ENCODE measurements around the gene SPATA17.
"Not testable (repeated sequence)": the region's sequence is repeated elsewhere in the genome, so short reads cannot be mapped to it uniquely, and the experiment has no call there.

Gene SPATA17

GRCh38 chr1:217681806-217682205 lies 50.7 kb downstream of the SPATA17 start:
- Histone ChIP-seq H3K9me2 (replicated peaks; ENCODE audit: insufficient read depth, low read length) (no peaks in the 10 kb centered on the region), H3K4me3 (ENCODE audit: insufficient read depth, low read length, poor library complexity, severe bottlenecking) (no peak overlapping the region), H3K9ac (ENCODE audit: low read length) (no peak overlapping the region), H3K27me3 (ENCODE audit: low read length) (no peaks in the 10 kb centered on the region), H3F3A (ENCODE audit: insufficient read depth) (no peaks in the 10 kb centered on the region), H4K20me1 (ENCODE audit: low read depth, low read length) (no peaks in the 10 kb centered on the region), H3K36me3 (ENCODE audit: low read length) (no peaks in the 10 kb centered on the region), H3K9me3 (ENCODE audit: insufficient read depth, low read length) (no peaks in the 10 kb centered on the region), H3K27ac (ENCODE audit: low read depth, low read length) (no peak overlapping the region), H2AFZ (ENCODE audit: low read depth, low read length, severe bottlenecking) (no peak overlapping the region), H3K4me2 (ENCODE audit: low read depth, low read length, poor library complexity, severe bottlenecking) (no peak overlapping the region), H3K79me2 (ENCODE audit: insufficient read depth, low read length) (no peaks in the 10 kb centered on the region)
- TF ChIP-seq, protein P1, sequence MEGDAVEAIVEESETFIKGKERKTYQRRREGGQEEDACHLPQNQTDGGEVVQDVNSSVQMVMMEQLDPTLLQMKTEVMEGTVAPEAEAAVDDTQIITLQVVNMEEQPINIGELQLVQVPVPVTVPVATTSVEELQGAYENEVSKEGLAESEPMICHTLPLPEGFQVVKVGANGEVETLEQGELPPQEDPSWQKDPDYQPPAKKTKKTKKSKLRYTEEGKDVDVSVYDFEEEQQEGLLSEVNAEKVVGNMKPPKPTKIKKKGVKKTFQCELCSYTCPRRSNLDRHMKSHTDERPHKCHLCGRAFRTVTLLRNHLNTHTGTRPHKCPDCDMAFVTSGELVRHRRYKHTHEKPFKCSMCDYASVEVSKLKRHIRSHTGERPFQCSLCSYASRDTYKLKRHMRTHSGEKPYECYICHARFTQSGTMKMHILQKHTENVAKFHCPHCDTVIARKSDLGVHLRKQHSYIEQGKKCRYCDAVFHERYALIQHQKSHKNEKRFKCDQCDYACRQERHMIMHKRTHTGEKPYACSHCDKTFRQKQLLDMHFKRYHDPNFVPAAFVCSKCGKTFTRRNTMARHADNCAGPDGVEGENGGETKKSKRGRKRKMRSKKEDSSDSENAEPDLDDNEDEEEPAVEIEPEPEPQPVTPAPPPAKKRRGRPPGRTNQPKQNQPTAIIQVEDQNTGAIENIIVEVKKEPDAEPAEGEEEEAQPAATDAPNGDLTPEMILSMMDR (IDR thresholded peaks at IDR 0.05; ENCODE audit: insufficient read depth, low read length, poor library complexity, severe bottlenecking) = no peak
- no peak for TF ChIP-seq EZH2phosphoT487 (conservative IDR thresholded peaks at IDR 0.05; ENCODE audit: low read length)

DNA sequence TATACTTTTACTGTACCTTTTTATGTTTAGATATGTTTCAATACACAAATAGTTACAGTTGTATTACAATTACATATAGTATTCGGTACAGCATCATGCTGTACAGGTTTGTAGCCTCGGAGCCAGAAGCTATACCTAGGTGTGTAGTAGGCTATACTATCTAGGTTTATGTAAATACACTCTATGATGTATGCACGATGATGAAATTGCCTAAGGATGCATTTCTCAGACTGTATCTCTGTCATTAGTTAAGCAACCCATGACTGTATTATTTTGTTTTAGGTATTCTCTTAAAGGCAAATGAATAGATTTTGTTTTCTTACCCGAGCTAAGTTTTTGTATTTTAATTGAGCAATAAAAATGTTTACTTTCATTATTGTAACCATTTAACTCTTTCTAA lies 56.4 kb downstream of the SPATA17 start:
- Histone ChIP-seq H3K36me3 (ENCODE audit: low read length) (no peaks in the 10 kb centered on the region), H3K9me2 (replicated peaks; ENCODE audit: insufficient read depth, low read length) (no peaks in the 10 kb centered on the region), H3K79me2 (ENCODE audit: insufficient read depth, low read length) (no peaks in the 10 kb centered on the region), H3K9ac (ENCODE audit: low read length) (no peak overlapping the region), H3K27ac (ENCODE audit: low read depth, low read length) (no peak overlapping the region), H2AFZ (ENCODE audit: low read depth, low read length, severe bottlenecking) (no peak overlapping the region), H4K20me1 (ENCODE audit: low read depth, low read length) (no peaks in the 10 kb centered on the region), H3K27me3 (ENCODE audit: low read length) (no peaks in the 10 kb centered on the region), H3K4me3 (ENCODE audit: insufficient read depth, low read length, poor library complexity, severe bottlenecking) (no peak overlapping the region), H3K9me3 (ENCODE audit: insufficient read depth, low read length) (no peaks in the 10 kb centered on the region), H3F3A (ENCODE audit: insufficient read depth) (no peaks in the 10 kb centered on the region), H3K4me2 (ENCODE audit: low read depth, low read length, poor library complexity, severe bottlenecking) (no peak overlapping the region)
- TF ChIP-seq EZH2phosphoT487 (conservative IDR thresholded peaks at IDR 0.05; ENCODE audit: low read length) = no peak
- TF ChIP-seq, protein P1 (IDR thresholded peaks at IDR 0.05; ENCODE audit: insufficient read depth, low read length, poor library complexity, severe bottlenecking) = no peak

DNA sequence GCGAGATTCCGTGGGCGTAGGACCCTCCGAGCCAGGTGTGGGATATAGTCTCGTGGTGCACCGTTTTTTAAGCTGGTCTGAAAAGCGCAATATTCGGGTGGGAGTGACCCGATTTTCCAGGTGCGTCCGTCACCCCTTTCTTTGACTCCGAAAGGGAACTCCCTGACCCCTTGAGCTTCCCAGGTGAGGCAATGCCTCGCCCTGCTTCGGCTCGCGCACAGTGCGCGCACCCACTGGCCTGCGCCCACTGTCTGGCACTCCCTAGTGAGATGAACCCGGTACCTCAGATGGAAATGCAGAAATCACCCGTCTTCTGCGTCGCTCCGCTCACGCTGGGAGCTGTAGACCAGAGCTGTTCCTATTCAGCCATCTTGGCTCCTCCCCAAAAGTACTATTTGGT lies 65.0 kb downstream of the SPATA17 start:
- not testable (repeated sequence) for H2AFZ ChIP-seq (ENCODE audit: low read depth, low read length, severe bottlenecking); H3K4me2 ChIP-seq (ENCODE audit: low read depth, low read length, poor library complexity, severe bottlenecking); H3K9me3 ChIP-seq (ENCODE audit: insufficient read depth, low read length)

DNA sequence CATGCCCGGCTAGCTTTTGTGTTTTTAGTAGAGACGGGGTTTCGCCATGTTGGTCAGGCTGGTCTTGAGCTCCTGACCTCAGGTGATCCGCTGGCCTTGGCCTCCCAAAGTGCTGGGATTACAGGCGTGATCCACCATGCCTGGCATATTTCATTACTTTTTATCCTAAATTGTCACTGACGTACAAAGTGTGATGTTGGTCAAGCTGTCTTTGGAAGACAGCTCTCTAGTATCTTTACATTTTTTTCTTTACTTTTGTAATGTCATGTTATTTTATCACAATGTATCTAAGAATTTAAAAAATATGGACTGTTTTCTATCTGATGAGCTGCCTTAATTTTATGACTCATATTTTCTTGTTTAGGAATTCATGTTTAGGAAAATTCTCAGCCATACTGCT lies 72.2 kb downstream of the SPATA17 start:
- Histone ChIP-seq H4K20me1 (ENCODE audit: low read depth, low read length) (no peaks in the 10 kb centered on the region), H3K4me3 (ENCODE audit: insufficient read depth, low read length, poor library complexity, severe bottlenecking) (no peak overlapping the region), H3K9me3 (ENCODE audit: insufficient read depth, low read length) (no peaks in the 10 kb centered on the region), H3K27ac (ENCODE audit: low read depth, low read length) (no peak overlapping the region), H3K79me2 (ENCODE audit: insufficient read depth, low read length) (no peaks in the 10 kb centered on the region), H3K9ac (ENCODE audit: low read length) (no peak overlapping the region), H3K4me2 (ENCODE audit: low read depth, low read length, poor library complexity, severe bottlenecking) (no peak overlapping the region), H3K27me3 (ENCODE audit: low read length) (no peaks in the 10 kb centered on the region), H3K9me2 (replicated peaks; ENCODE audit: insufficient read depth, low read length) (no peaks in the 10 kb centered on the region), H3F3A (ENCODE audit: insufficient read depth) (no peaks in the 10 kb centered on the region), H3K36me3 (ENCODE audit: low read length) (no peaks in the 10 kb centered on the region), H2AFZ (ENCODE audit: low read depth, low read length, severe bottlenecking) (no peak overlapping the region)
- TF ChIP-seq EZH2phosphoT487 (conservative IDR thresholded peaks at IDR 0.05; ENCODE audit: low read length) = no peak

More for the DNA sequence above, 65.0 kb downstream of the SPATA17 start:
- H4K20me1 ChIP-seq (ENCODE audit: low read depth, low read length); H3K79me2 ChIP-seq (ENCODE audit: insufficient read depth, low read length); H3F3A ChIP-seq (ENCODE audit: insufficient read depth); H3K27ac ChIP-seq (ENCODE audit: low read depth, low read length); H3K9ac ChIP-seq (ENCODE audit: low read length); H3K36me3 ChIP-seq (ENCODE audit: low read length); H3K27me3 ChIP-seq (ENCODE audit: low read length); H3K4me3 ChIP-seq (ENCODE audit: insufficient read depth, low read length, poor library complexity, severe bottlenecking); H3K9me2 ChIP-seq (replicated peaks; ENCODE audit: insufficient read depth, low read length): not testable (repeated sequence)
